ENCODE measurements around the gene TP63.

Gene TP63

DNA sequence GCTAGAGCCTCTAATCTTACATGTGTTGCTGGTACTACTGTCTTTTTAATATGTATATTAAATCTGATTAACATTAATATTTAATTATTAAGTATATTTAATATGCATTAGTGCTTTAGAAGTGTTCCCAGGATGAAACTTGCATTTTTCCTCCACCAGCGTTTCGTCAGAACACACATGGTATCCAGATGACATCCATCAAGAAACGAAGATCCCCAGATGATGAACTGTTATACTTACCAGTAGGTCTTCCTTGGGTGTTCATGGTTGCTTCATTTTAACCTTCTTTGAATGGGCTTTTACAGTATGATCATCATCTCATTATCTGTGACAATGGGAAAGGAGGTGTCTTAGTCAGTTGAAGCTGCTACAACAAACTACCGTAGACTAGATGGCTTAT, 238.0 kb downstream of the TP63 start:
- no peak for ATAC-seq

GRCh38 chr3:189871418-189871817, 240.2 kb downstream of the TP63 start:
- no peak for ATAC-seq
- no peak for TF ChIP-seq GLIS3 (CRISPR knock-in tag; IDR thresholded peaks at IDR 0.05)
- no peak for TF ChIP-seq ZNF70 (CRISPR knock-in tag; IDR thresholded peaks at IDR 0.05)
- no peak for TF ChIP-seq SNAI2 (CRISPR knock-in tag; IDR thresholded peaks at IDR 0.05)
- TF ChIP-seq ZFP3 (CRISPR knock-in tag; IDR thresholded peaks at IDR 0.05) = no peak
- no peak for TF ChIP-seq ESRRG (CRISPR knock-in tag; IDR thresholded peaks at IDR 0.05)
- TF ChIP-seq, protein P1, sequence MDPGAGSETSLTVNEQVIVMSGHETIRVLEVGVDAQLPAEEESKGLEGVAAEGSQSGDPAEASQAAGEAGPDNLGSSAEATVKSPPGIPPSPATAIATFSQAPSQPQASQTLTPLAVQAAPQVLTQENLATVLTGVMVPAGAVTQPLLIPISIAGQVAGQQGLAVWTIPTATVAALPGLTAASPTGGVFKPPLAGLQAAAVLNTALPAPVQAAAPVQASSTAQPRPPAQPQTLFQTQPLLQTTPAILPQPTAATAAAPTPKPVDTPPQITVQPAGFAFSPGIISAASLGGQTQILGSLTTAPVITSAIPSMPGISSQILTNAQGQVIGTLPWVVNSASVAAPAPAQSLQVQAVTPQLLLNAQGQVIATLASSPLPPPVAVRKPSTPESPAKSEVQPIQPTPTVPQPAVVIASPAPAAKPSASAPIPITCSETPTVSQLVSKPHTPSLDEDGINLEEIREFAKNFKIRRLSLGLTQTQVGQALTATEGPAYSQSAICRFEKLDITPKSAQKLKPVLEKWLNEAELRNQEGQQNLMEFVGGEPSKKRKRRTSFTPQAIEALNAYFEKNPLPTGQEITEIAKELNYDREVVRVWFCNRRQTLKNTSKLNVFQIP (CRISPR knock-in tag; IDR thresholded peaks at IDR 0.05; ENCODE audit: borderline replicate concordance, low read depth) = no peak
- TF ChIP-seq OSR1 (CRISPR knock-in tag; IDR thresholded peaks at IDR 0.05) = no peak
- TF ChIP-seq ARNTL (CRISPR knock-in tag; IDR thresholded peaks at IDR 0.05; ENCODE audit: borderline replicate concordance, low read depth) = no peak

More for the DNA sequence above, 238.0 kb downstream of the TP63 start:
- TF ChIP-seq GLIS3 (CRISPR knock-in tag; IDR thresholded peaks at IDR 0.05) = no peak

GRCh38 chr3:189883113-189883753, 252.0 kb downstream of the TP63 start:
- TF ChIP-seq ARNTL (CRISPR knock-in tag; IDR thresholded peaks at IDR 0.05; ENCODE audit: borderline replicate concordance, low read depth) (no peak), PPARA (CRISPR knock-in tag; IDR thresholded peaks at IDR 0.05; ENCODE audit: borderline replicate concordance) (no peak), ZNF565 (CRISPR knock-in tag; conservative IDR thresholded peaks at IDR 0.05; ENCODE audit: low read depth) (no peak), ISL1 (CRISPR knock-in tag; IDR thresholded peaks at IDR 0.05) (no peak), ZNF8 (CRISPR knock-in tag; IDR thresholded peaks at IDR 0.05) (no peak), SNAI2 (CRISPR knock-in tag; IDR thresholded peaks at IDR 0.05) (no peak), ZNF70 (CRISPR knock-in tag; IDR thresholded peaks at IDR 0.05) (no peak), BACH2 (CRISPR knock-in tag; IDR thresholded peaks at IDR 0.05; ENCODE audit: borderline replicate concordance) (no peak), OSR1 (CRISPR knock-in tag; IDR thresholded peaks at IDR 0.05) (no peak), RARB (CRISPR knock-in tag; IDR thresholded peaks at IDR 0.05) (no peak), TOX (CRISPR knock-in tag; IDR thresholded peaks at IDR 0.05; ENCODE audit: borderline replicate concordance) (no peak), GLIS3 (CRISPR knock-in tag; IDR thresholded peaks at IDR 0.05) (no peak), ZC3H10 (CRISPR knock-in tag; IDR thresholded peaks at IDR 0.05) (no peak), CSDC2 (CRISPR knock-in tag; IDR thresholded peaks at IDR 0.05) (no peak), ZFP30 (CRISPR knock-in tag; IDR thresholded peaks at IDR 0.05) (no peak)
- TF ChIP-seq, protein P2, sequence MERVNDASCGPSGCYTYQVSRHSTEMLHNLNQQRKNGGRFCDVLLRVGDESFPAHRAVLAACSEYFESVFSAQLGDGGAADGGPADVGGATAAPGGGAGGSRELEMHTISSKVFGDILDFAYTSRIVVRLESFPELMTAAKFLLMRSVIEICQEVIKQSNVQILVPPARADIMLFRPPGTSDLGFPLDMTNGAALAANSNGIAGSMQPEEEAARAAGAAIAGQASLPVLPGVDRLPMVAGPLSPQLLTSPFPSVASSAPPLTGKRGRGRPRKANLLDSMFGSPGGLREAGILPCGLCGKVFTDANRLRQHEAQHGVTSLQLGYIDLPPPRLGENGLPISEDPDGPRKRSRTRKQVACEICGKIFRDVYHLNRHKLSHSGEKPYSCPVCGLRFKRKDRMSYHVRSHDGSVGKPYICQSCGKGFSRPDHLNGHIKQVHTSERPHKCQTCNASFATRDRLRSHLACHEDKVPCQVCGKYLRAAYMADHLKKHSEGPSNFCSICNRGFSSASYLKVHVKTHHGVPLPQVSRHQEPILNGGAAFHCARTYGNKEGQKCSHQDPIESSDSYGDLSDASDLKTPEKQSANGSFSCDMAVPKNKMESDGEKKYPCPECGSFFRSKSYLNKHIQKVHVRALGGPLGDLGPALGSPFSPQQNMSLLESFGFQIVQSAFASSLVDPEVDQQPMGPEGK (CRISPR knock-in tag; IDR thresholded peaks at IDR 0.05; ENCODE audit: borderline replicate concordance) = no peak
- TF ChIP-seq, protein P3, sequence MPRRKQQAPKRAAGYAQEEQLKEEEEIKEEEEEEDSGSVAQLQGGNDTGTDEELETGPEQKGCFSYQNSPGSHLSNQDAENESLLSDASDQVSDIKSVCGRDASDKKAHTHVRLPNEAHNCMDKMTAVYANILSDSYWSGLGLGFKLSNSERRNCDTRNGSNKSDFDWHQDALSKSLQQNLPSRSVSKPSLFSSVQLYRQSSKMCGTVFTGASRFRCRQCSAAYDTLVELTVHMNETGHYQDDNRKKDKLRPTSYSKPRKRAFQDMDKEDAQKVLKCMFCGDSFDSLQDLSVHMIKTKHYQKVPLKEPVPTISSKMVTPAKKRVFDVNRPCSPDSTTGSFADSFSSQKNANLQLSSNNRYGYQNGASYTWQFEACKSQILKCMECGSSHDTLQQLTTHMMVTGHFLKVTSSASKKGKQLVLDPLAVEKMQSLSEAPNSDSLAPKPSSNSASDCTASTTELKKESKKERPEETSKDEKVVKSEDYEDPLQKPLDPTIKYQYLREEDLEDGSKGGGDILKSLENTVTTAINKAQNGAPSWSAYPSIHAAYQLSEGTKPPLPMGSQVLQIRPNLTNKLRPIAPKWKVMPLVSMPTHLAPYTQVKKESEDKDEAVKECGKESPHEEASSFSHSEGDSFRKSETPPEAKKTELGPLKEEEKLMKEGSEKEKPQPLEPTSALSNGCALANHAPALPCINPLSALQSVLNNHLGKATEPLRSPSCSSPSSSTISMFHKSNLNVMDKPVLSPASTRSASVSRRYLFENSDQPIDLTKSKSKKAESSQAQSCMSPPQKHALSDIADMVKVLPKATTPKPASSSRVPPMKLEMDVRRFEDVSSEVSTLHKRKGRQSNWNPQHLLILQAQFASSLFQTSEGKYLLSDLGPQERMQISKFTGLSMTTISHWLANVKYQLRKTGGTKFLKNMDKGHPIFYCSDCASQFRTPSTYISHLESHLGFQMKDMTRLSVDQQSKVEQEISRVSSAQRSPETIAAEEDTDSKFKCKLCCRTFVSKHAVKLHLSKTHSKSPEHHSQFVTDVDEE (CRISPR knock-in tag; IDR thresholded peaks at IDR 0.05) = no peak
- TF ChIP-seq, protein P1 (CRISPR knock-in tag; IDR thresholded peaks at IDR 0.05; ENCODE audit: borderline replicate concordance, low read depth) = no peak
- ATAC-seq = no peak

GRCh38 chr3:189890496-189890895, 259.3 kb downstream of the TP63 start:
- ATAC-seq = no peak
- TF ChIP-seq ZNF8 (CRISPR knock-in tag; IDR thresholded peaks at IDR 0.05) (no peak), GLIS3 (CRISPR knock-in tag; IDR thresholded peaks at IDR 0.05) (no peak), RARB (CRISPR knock-in tag; IDR thresholded peaks at IDR 0.05) (no peak), ARNTL (CRISPR knock-in tag; IDR thresholded peaks at IDR 0.05; ENCODE audit: borderline replicate concordance, low read depth) (no peak), ZNF565 (CRISPR knock-in tag; conservative IDR thresholded peaks at IDR 0.05; ENCODE audit: low read depth) (no peak), ISL1 (CRISPR knock-in tag; IDR thresholded peaks at IDR 0.05) (no peak), PPARA (CRISPR knock-in tag; IDR thresholded peaks at IDR 0.05; ENCODE audit: borderline replicate concordance) (no peak), ZFP3 (CRISPR knock-in tag; IDR thresholded peaks at IDR 0.05) (no peak), ESRRG (CRISPR knock-in tag; IDR thresholded peaks at IDR 0.05) (no peak), SNAI2 (CRISPR knock-in tag; IDR thresholded peaks at IDR 0.05) (no peak), BACH2 (CRISPR knock-in tag; IDR thresholded peaks at IDR 0.05; ENCODE audit: borderline replicate concordance) (no peak), ZC3H10 (CRISPR knock-in tag; IDR thresholded peaks at IDR 0.05) (no peak)
- TF ChIP-seq, protein P1 (CRISPR knock-in tag; IDR thresholded peaks at IDR 0.05; ENCODE audit: borderline replicate concordance, low read depth) = no peak
- TF ChIP-seq, protein P4, sequence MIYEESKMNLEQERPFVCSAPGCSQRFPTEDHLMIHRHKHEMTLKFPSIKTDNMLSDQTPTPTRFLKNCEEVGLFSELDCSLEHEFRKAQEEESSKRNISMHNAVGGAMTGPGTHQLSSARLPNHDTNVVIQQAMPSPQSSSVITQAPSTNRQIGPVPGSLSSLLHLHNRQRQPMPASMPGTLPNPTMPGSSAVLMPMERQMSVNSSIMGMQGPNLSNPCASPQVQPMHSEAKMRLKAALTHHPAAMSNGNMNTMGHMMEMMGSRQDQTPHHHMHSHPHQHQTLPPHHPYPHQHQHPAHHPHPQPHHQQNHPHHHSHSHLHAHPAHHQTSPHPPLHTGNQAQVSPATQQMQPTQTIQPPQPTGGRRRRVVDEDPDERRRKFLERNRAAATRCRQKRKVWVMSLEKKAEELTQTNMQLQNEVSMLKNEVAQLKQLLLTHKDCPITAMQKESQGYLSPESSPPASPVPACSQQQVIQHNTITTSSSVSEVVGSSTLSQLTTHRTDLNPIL (CRISPR knock-in tag; IDR thresholded peaks at IDR 0.05; ENCODE audit: low read depth) = no peak

Measured in SK-N-SH treated with all-trans-retinoic acid at 6 μM for 48 hours (cell line).